ENCODE measurements around the gene CYP27C1. TPM values are rescaled to one million over a fixed set of nuclear protein-coding genes. Genes with fewer than 3 reads are reported as not detected.

Gene CYP27C1
- total and polyA plus RNA-seq, 10 of the 15 experiments (the other 5 are each of a cell fraction or from before 2014, with no cell fraction given): not detected

DNA sequence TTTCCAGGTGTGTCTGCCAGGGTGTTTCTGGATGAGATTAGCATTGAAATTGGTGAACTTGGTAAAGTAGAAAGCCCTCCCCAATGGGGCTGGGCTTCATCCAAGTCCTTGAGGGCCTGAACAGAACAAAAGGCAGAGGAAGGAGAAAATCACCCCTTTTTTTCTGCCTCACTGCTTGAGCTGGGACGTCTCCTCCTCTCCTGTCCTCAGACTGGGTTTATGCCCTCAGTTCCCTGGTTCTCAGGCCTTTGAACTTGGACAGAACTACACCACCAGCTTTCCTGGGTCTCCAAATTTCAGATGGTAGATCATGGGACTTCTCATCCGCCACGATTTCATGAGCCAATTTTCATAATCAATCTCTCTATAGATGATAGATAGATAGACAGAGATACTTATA is 59.4 kb downstream of the CYP27C1 start:
- H3K4me1 ChIP-seq (ENCODE audit: control insufficient read depth, insufficient read depth, low read length): no peaks in the 10 kb centered on the region
- FAIRE-seq (no peak), ATAC-seq (no peak), DNase-seq (ENCODE audit: low read depth, low spot score) (no peak)
- H4K20me1 ChIP-seq (ENCODE audit: control insufficient read depth, insufficient read depth): no peaks in the 10 kb centered on the region
- H3K27me3 ChIP-seq (replicated peaks in 1 of 2; ENCODE audit: control insufficient read depth in 2 of 2, insufficient read depth in 2 of 2, low read length in 1 of 2): no peaks in the 10 kb centered on the region; a peak in 1 of 4 replicates
- POLR2A ChIA-PET: interaction anchor here (0.5 kb wide), 1 partner anchor 11 kb away, joined by 3 read pairs; no protein-coding TSS in a partner anchor
- no peak overlapping the region for H2AFZ ChIP-seq (ENCODE audit: control insufficient read depth, low read depth, low read length)
- H3K79me2 ChIP-seq (ENCODE audit: control insufficient read depth, insufficient read depth, low read length): no peaks in the 10 kb centered on the region
- H3K27ac ChIP-seq (ENCODE audit: control insufficient read depth, insufficient read depth): no peak overlapping the region
- H3K36me3 ChIP-seq (ENCODE audit: control insufficient read depth in 2 of 2, insufficient read depth in 2 of 2, low read length in 1 of 2): no peaks in the 10 kb centered on the region
- WGBS (ENCODE audit: insufficient coverage, insufficient replicate concordance, low lambda C conversion rate, missing lambda C conversion rate): 11% methylated on average over 3 of the region's 3 CpGs
- H3K4me2 ChIP-seq (ENCODE audit: control insufficient read depth, insufficient read depth): no peak overlapping the region
- intact Hi-C loops (cut with micrococcal nuclease; ENCODE audit: unreplicated experiment): no loop called here
- no peak overlapping the region for H3K4me3 ChIP-seq
- no peaks in the 10 kb centered on the region for H3K9me3 ChIP-seq (replicated peaks; ENCODE audit: control insufficient read depth, insufficient read depth, low read length)
- CTCF ChIA-PET: interaction anchor here (1.1 to 1.2 kb wide), 3 partner anchors 13 to 188 kb away, joined by 3 to 5 read pairs (median 5); no protein-coding TSS in a partner anchor
- RAD21 ChIA-PET (ENCODE audit: unreplicated experiment): interaction anchor here (1.4 kb wide), 1 partner anchor 93 kb away, joined by 3 read pairs; no protein-coding TSS in a partner anchor
- H3K9ac ChIP-seq (ENCODE audit: control insufficient read depth, insufficient read depth, low read length): no peak overlapping the region
- SMC1A ChIA-PET (ENCODE audit: uncharacterized antibody, unreplicated experiment): interaction anchor here (0.8 kb wide), 1 partner anchor 10 kb away, joined by 3 read pairs; no protein-coding TSS in a partner anchor
- BruUV-seq (replicated peaks): no TSS peak
- in situ Hi-C loops (cut with MboI): no loop called here
- TF ChIP-seq ZNF622 (IDR thresholded peaks at IDR 0.05) (no peak), BACH1 (IDR thresholded peaks at IDR 0.05; ENCODE audit: borderline replicate concordance) (no peak), PBX3 (IDR thresholded peaks at IDR 0.05; ENCODE audit: insufficient replicate concordance, low read depth, low read length) (no peak), ZZZ3 (IDR thresholded peaks at IDR 0.05; ENCODE audit: control insufficient read depth, insufficient read length, low read depth) (no peak), CREB1 (IDR thresholded peaks at IDR 0.05; ENCODE audit: low read depth) (no peak), E4F1 (IDR thresholded peaks at IDR 0.05; ENCODE audit: borderline replicate concordance, partially characterized antibody) (no peak), SIX5 (IDR thresholded peaks at IDR 0.05; ENCODE audit: low read depth, low read length, severe bottlenecking) (no peak), CBX5 (IDR thresholded peaks at IDR 0.05; ENCODE audit: low read depth) (no peak), ATF3 (IDR thresholded peaks at IDR 0.05; ENCODE audit: borderline replicate concordance, extremely low read depth, low read depth, low read length) (no peak), E2F4 (IDR thresholded peaks at IDR 0.05; ENCODE audit: low read depth, low read length) (no peak), RAD51 (IDR thresholded peaks at IDR 0.05) (no peak), KAT2A (conservative IDR thresholded peaks at IDR 0.05; ENCODE audit: control insufficient read depth, low read depth, low read length) (no peak)
- TF ChIP-seq, protein P1, sequence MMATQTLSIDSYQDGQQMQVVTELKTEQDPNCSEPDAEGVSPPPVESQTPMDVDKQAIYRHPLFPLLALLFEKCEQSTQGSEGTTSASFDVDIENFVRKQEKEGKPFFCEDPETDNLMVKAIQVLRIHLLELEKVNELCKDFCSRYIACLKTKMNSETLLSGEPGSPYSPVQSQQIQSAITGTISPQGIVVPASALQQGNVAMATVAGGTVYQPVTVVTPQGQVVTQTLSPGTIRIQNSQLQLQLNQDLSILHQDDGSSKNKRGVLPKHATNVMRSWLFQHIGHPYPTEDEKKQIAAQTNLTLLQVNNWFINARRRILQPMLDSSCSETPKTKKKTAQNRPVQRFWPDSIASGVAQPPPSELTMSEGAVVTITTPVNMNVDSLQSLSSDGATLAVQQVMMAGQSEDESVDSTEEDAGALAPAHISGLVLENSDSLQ (IDR thresholded peaks at IDR 0.05): no peak
- TF ChIP-seq, protein P2, sequence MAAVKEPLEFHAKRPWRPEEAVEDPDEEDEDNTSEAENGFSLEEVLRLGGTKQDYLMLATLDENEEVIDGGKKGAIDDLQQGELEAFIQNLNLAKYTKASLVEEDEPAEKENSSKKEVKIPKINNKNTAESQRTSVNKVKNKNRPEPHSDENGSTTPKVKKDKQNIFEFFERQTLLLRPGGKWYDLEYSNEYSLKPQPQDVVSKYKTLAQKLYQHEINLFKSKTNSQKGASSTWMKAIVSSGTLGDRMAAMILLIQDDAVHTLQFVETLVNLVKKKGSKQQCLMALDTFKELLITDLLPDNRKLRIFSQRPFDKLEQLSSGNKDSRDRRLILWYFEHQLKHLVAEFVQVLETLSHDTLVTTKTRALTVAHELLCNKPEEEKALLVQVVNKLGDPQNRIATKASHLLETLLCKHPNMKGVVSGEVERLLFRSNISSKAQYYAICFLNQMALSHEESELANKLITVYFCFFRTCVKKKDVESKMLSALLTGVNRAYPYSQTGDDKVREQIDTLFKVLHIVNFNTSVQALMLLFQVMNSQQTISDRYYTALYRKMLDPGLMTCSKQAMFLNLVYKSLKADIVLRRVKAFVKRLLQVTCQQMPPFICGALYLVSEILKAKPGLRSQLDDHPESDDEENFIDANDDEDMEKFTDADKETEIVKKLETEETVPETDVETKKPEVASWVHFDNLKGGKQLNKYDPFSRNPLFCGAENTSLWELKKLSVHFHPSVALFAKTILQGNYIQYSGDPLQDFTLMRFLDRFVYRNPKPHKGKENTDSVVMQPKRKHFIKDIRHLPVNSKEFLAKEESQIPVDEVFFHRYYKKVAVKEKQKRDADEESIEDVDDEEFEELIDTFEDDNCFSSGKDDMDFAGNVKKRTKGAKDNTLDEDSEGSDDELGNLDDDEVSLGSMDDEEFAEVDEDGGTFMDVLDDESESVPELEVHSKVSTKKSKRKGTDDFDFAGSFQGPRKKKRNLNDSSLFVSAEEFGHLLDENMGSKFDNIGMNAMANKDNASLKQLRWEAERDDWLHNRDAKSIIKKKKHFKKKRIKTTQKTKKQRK (IDR thresholded peaks at IDR 0.05; ENCODE audit: low read depth, low read length): no peak
